ENCODE data around the gene HABP4. TPM values are rescaled to one million over a fixed set of nuclear protein-coding genes. Genes with fewer than 3 reads are reported as not detected.

HABP4 gene
- total RNA-seq, 4 donors from 2014 or later = 0.80 to 12.4 (median 2.7) TPM

DNA sequence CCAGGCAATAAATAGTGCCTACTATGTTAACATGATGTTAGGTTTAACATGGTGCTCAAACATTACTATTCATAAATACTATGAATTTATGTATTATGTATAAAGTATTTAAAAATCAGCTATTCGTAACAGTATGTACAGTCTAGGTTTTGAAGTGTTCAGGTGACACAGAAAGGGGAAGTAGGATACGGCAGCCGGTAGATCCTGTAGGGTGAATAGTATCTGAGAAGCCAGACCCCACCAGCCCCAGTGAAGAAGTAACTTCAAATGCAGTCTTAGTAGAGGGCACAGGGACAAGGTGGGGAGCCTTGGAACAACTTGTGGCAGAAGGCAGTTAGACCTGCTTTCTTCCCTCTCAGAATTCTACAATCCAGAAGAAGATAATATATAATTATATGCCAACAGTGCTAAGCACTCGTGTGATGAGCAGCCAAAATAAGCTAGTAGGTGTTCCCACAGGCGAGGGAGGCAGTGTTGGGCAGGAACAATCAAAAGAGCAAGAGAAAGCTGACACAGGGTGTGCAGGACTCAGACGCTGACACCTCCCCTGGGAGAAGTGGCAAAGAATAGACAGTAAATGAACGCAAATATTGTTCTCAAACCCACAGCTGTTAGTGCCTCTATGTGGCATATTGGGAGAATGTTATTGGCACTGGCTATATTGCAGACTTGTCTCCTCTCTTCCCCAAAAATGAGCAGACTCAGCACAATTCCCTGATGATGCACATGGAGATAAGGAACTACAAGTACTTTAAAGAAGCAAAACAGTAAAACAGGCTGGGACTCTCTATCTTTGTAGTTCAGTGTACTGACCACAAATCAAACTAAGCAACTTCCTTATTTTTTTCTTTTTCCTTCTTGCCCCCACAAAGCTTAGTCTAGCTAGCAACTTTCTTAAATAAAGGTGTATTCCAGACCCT lies 36.4 kb upstream of the HABP4 start:
- H3K4me1 ChIP-seq = peaks cover 6 to 26% (median 7%) of the 10 kb centered on the region in 3 donors
- no peaks in the 10 kb centered on the region for H3K27me3 ChIP-seq
- no peak for TF ChIP-seq POLR2A (IDR thresholded peaks at IDR 0.05)
- TF ChIP-seq CTCF (IDR thresholded peaks at IDR 0.05) = no peak
- no peak for DNase-seq
- peak overlapping the region in 3 of 4 donors; percentile 25 to 52 (median 25) for H3K27ac ChIP-seq
- WGBS, 2 donors = 33 to 43% methylated on average over 7 of the region's 7 CpGs
- peak overlapping the region in 1 of 4 donors; percentile 5 for H3K4me3 ChIP-seq
- H3K36me3 ChIP-seq = no peaks in the 10 kb centered on the region
- H3K9me3 ChIP-seq = no peaks in the 10 kb centered on the region
- intact Hi-C loops (cut with DNase I) = loop anchor here (10.0 kb wide), 1 partner anchor 79 kb away; no protein-coding TSS in a partner anchor

DNA sequence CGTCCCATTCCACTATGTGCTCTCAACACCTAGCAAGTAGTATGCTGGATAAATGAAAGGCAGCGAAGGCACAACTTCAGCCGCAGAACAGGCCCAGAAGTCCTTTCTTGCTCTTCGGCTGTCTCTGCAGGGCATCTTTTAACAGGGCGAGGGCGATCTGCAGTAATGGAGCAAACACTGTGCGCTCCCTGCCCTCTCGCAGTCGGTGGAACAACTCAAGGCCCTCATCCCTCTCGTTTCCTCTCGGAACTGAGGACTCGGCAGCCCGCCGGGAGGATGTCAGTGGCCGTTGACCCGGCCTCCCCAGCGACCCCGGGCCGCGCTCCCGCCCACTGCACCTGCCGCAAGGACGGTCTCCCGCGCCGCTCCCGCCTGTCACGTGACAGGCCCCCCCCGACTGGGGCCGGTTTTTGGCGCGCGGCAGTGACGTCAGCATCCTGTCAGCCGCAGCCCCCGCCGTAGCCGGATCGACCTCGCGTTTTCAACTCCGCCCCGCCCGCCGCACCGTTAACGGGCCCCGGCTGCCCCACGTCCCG lies 32.9 kb upstream of the HABP4 start:
- H3K9me3 ChIP-seq = no peaks in the 10 kb centered on the region
- H3K36me3 ChIP-seq = no peaks in the 10 kb centered on the region
- peak overlapping the region; percentile 71 to 89 (median 80) for H3K4me3 ChIP-seq
- peaks cover 13 to 50% (median 24%) of the 10 kb centered on the region in 3 donors for H3K4me1 ChIP-seq
- intact Hi-C loops (cut with DNase I) = loop anchor here (10.0 kb wide), 1 partner anchor 82 kb away; no protein-coding TSS in a partner anchor
- no peaks in the 10 kb centered on the region for H3K27me3 ChIP-seq
- DNase-seq = peak; percentile 53
- WGBS, 2 donors = 0% methylated on average over 1 to 16 of the region's 50 CpGs
- peak in 4 of 6 experiments; percentile 11 to 30 (median 14) for TF ChIP-seq CTCF (IDR thresholded peaks at IDR 0.05)
- peak in 2 of 4 donors; percentile 69 to 77 for TF ChIP-seq POLR2A (IDR thresholded peaks at IDR 0.05)
- H3K27ac ChIP-seq = peak overlapping the region; percentile 97 to 100 (median 99)

DNA sequence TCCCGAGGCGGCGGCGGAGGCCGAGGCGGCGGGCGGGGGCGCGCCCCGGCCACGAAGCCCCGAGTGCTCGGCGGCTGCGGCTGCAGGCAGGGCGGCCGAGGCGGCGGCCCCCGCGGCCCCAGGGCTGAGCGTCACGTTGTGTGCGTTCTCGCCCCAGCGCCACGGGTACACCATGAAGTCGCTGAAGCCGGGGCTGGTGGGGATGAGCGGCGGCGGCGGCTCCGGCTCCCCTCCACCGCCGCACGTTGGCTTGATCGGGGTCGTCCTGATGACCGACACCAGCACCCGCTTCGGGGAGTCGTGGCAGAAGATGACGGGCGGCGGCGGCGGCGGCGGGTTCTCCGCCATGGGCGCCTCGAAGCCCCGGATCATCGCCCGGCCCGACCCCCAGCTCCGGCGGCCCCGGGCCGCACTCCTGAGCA lies 32.3 kb upstream of the HABP4 start:
- intact Hi-C loops (cut with DNase I) = loop anchor here (10.0 kb wide), 1 partner anchor 83 kb away; no protein-coding TSS in a partner anchor
- peak overlapping the region; percentile 71 to 89 (median 80) for H3K4me3 ChIP-seq
- H3K4me1 ChIP-seq = peaks cover 13 to 50% (median 24%) of the 10 kb centered on the region in 3 donors
- no peak for DNase-seq
- H3K36me3 ChIP-seq = no peaks in the 10 kb centered on the region
- TF ChIP-seq CTCF (IDR thresholded peaks at IDR 0.05) (no peak), POLR2A (IDR thresholded peaks at IDR 0.05) (no peak)
- peak overlapping the region; percentile 97 to 100 (median 99) for H3K27ac ChIP-seq
- no peaks in the 10 kb centered on the region for H3K9me3 ChIP-seq
- no CpG with 5 or more reads among the region's 62 CpGs for WGBS, 2 donors
- H3K27me3 ChIP-seq = no peaks in the 10 kb centered on the region

- H3K27me3 ChIP-seq = no peaks in the 10 kb centered on the region
- H3K36me3 ChIP-seq = no peaks in the 10 kb centered on the region
- peak; percentile 85 for DNase-seq
- H3K27ac ChIP-seq = peak within 1 kb of the TSS; percentile 97 to 100 (median 99)
- no peak for TF ChIP-seq CTCF (IDR thresholded peaks at IDR 0.05)
- TF ChIP-seq POLR2A (IDR thresholded peaks at IDR 0.05) = peak in 3 of 4 donors; percentile 22 to 71 (median 52)
- H3K4me3 ChIP-seq = peak within 1 kb of the TSS; percentile 71 to 89 (median 80)
- H3K9me3 ChIP-seq = no peaks in the 10 kb centered on the region
- 2% methylated on average over 20 of the region's 100 CpGs; no CpG with 5 or more reads in 1 of the 2 donors for WGBS, 2 donors
- intact Hi-C loops (cut with DNase I) = loop anchor here (10.0 kb wide), 1 partner anchor 84 kb away; no protein-coding TSS in a partner anchor
- peaks cover 13 to 50% (median 24%) of the 10 kb centered on the region in 3 donors for H3K4me1 ChIP-seq
Measured at GRCh38 chr9:96418083-96418919, 31.7 kb upstream of the HABP4 start, which contains the start of gene ZNF367. TSS of gene ZNF367 (minus strand) at chr9:96418370. CDS start at chr9:96418032, 338 bp downstream.

Data from esophagus squamous epithelium (tissue), 5 donors.